Left renal pelvis (tissue), 4 donors: Measurements from ENCODE around the gene SNAI1. TPM values are rescaled to one million over a fixed set of nuclear protein-coding genes. Genes with fewer than 3 reads are reported as not detected.

ENCODE experiments used
- DNase-seq, 4 donors: peaks; one replicate each; pipeline ENCODE4 v3.0.0-alpha.2; 2013; ENCODE audit warnings: low read depth in 4 of 4, low spot score in 3 of 4
- polyA plus RNA-seq, 4 donors: library from polyadenylated mRNA; unstranded; fragments of 120-200 nt; gene quantifications; one replicate each; pipeline ENCODE4 v1.2.1, GENCODE V29; 2013; ENCODE audit not compliant: insufficient read length in 4 of 4

The SNAI1 gene
- polyA plus RNA-seq, 4 donors: 3.0 to 13.5 (median 8.9) TPM

- no peak for DNase-seq
These were observed 50.3 kb downstream of the SNAI1 start for GRCh38 chr20:50032955-50033666.

DNA sequence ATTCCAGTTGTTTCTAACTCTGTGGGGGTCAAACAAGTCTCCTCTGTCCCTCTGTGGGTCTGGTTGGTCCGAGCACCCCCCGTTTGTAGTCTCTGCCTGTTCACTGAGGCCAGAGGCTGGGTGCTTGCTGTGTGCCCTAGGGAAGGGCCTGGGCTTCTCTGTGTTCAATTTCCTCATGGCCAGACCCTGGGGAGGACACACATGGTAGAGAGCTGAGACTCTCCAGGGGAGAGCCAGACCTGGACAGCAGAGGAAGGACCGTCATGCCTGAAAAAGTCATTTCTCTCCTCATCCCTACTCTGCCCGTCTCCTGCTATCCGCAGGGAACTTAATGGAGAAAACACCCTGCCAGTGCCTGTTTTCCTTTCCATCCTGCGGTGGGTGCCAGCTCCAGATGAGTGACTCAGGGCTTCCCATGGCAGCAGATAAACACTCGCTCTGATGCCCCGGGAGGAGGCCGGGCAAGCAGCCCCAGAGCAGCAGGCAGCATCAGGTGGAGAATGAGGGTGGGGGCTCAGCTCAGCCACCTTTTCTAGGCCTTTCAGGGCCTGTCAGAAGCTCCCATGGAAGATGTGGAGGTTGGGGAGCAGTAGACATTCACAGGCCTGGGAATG is 51.9 kb downstream of the SNAI1 start:
- no peak for DNase-seq

DNA sequence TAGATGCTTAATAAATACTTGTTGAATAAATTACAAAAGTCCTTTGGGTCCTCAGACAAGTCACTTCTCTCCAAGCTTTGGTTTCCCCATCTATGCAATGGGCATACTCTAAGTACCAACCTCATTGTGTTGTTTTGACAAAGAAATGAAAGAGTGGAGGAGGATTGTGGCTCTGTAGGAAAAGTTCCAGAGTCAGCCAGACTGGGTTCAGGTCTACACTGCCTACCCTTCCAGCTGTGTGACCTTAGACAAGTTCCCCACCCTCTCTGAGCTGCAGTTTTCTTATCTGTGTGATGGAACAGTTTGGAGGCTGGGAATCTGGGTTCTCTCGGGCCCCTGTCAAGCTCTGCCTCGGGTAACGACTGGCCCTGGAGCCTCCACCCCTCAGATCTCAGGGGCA is 53.9 kb downstream of the SNAI1 start:
- DNase-seq: no peak

DNA sequence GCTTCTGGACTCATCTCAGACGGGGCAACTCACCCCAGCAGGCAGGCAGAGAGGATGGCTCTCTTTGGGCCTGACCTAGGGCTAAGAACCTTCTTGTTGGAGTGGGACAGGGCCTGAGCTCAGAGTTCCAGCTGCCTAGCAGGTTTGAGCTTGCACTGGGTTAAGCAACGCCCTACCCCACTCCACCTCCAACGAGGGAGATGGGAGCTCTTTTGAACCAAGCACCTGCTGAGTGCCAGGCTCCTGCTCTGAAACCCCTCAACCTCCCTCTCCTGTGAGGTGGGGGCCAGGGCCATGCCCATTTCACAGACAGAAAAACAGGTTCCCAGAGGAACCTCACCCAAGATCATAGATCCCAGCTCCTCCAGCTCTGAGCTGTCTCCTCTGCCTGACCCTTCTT is 54.3 kb downstream of the SNAI1 start:
- no peak for DNase-seq

DNA sequence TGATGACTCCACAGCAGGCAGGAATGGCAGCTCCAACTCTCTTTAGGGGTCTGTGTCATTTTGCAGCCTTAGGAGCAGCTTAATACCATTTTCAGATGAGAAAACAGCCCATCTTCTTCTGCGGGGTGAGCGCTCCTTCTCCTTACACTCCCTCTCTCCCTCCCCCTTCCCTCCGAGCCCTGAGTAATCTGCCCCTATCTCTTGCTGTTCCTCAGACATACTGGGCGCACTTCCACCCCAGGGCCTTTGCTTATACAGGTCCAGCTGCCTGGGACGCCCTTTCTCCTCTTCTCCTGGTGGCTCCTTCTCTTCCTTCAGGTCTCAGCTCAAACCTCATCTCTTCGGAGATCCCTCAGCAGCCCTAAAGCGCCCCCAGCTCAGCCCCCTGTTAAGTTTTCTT is 54.8 kb downstream of the SNAI1 start:
- no peak for DNase-seq

- no peak for DNase-seq
These were observed 55.4 kb downstream of the SNAI1 start for GRCh38 chr20:50038169-50038568.

Other genes starting within 250 kb of the SNAI1 start
- 10 to 100 TPM in 1 of 4 donors, 1 to 10 TPM in 3; 4.5 to 11.2 (median 8.6) TPM for gene SLC9A8, start 170.2 kb upstream of the SNAI1 start, polyA plus RNA-seq
- gene SPATA2, start 67.5 kb upstream of the SNAI1 start, polyA plus RNA-seq: 10 to 100 TPM in 2 of 4 donors, 1 to 10 TPM in 2; 8.7 to 10.7 (median 9.9) TPM
- 10 to 100 TPM; 56.9 to 79.1 (median 65.5) TPM for gene RNF114, start 46.6 kb upstream of the SNAI1 start, polyA plus RNA-seq
- 100 to 1,000 TPM; 125 to 171 (median 158) TPM for gene UBE2V1, start 130.2 kb downstream of the SNAI1 start, polyA plus RNA-seq
- gene PEDS1, start 170.7 kb downstream of the SNAI1 start, polyA plus RNA-seq: 10 to 100 TPM; 25.0 to 28.4 (median 27.1) TPM
- gene CEBPB, start 207.8 kb downstream of the SNAI1 start, polyA plus RNA-seq: 10 to 100 TPM in 1 of 4 donors, 1 to 10 TPM in 3; 3.2 to 14.3 (median 5.4) TPM